CD1c-positive myeloid dendritic cell (primary cell): ENCODE results near the gene SLC35E3.
"Not testable (repeated sequence)": the region's sequence is repeated elsewhere in the genome, so short reads cannot be mapped to it uniquely, and the experiment has no call there.

Experiments
- DNase-seq: peaks from one replicate; pipeline ENCODE4 v3.0.0-alpha.2; 2016; ENCODE audit errors: extremely low spot score

SLC35E3 gene

DNA sequence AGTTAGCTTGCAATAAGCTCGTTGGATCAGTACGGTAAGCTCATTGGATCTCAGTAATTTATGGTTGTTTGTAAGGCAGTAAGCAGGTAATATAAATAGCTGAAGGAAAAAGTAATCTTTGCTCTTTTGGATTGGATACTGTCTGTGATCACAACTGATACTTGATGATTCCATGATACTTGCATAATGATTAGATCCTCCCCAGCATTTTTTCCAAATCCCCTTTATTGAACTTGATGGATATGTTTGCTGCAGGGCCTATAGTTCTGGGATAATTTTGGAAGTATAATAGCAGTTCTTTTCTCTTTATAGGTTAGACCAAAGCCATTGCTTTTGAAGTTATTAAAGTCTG, 67.2 kb downstream of the SLC35E3 start:
- DNase-seq: no peak

DNA sequence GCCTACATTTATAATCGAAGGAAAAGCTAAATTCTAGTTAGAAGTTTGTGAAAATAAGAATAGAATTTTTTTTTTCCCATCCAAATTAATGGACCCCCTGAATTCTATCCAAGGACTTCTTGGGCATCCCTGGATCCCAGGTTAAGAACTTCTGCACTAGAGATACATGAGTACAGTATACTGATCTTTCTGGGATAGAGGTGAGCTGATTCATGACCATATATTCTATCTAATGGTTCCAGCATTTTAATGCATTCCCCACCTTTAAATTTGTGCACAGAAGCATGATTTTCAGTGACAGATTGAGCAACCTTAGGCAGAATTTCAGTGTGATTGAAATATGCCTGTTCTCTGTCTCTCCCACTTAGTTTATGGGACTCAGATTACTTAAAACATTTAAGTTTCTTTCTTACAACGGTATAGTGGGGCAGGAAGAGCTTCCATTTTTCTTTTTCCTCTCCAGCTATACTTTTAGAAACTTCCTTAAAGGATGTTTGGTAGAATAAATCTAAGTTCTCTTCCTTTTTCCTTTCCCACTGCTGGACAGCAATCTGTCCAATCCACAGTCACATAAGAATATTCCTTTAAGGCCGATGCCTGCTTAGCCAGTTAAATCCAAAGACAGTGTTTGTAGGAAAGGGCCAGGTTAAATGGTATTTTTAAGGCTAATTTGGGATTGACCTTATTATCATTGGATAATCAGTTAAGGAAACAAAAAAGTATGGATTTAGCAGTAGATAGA, 68.7 kb downstream of the SLC35E3 start:
- DNase-seq: no peak

DNA sequence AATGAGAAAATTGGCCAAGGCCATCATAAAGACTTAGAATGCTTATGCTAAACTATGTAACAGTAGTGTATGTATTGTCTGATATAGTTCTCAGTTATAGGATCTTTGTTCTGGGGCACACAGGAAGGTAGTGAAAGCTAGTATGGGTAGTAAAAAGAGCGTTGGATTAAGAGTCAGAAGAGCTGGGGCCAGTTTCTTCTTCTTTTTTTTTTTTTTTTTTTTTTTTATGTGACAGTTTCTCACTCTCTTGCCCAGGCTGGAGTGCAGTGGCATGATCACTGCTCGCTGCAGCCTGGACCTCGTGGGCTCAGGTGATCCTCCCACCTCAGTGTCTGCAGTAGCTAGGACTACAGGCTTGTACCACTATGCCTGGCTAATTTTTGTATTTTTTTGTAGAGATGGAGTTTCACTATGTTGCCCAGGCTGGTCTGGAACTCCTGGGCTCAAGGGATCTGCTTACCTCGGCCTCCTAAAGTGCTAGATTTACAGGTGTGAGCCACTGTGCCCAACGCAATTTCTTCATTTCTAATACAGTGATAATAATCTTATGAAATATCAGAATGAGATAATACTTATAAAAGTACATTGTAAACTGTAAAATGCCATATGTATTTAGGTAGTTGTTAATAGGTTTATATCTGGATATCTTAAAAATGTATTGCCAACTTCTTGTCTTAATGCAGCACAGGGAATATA, 69.4 kb downstream of the SLC35E3 start:
- DNase-seq: no peak

DNA sequence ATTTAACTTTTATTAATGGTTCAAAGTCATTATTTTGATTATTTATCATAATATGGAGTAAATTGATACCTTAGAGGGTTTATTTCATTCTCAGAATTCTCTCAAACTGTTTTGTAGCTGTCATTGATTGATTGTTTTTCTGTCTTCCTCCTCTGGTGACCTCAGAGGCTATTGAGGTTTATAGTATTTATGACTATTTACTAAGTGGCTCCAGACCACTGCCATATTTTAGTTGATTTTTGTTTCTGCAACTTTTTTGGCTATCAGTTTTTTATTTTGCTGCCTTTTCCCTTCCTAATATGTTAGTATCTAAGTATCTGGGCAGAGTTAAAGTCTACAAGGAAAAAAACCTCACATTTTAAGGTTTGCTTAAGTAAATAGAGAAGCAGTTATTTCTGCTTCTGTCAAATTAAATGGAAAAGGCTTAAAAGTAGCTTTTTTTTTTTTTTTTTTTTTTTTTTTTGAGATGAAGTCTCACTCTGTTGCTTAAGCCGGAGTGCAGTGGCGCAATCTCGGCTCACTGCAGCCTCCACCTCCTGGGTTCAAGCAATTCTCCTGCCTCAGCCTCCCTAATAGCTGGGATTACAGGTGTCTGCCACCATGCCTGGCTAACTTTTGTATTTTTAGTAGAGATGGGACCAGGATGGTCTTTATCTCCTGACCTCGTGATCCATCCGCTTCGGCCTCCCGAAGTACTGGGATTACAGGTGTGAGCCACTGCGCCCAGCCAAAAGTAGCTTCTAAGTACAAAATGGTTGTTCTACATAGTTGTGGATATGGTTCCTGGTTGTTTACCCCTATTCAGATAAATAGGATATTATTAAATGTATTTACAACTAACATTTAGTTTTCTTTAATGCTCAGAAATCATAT, 70.2 kb downstream of the SLC35E3 start:
- no peak for DNase-seq

DNA sequence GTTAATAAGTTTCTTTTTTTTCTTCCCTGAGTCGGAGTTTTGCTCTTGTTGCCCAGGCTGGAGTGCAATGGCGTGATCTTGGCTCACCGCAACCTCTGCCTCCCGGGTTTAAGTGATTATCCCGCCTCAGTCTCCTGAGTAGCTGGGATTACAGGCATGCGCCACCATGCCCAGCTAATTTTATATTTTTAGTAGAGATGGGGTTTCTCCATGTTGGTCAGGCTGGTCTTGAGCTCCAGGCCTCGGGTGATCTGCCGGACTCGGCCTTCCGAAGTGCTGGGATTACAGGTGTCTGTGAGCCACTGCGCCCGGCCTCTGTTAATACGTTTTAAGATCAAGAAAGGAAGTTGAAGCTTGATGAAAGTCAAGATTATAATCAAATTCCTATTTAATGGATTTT, 73.5 kb downstream of the SLC35E3 start:
- DNase-seq: not testable (repeated sequence)

DNA sequence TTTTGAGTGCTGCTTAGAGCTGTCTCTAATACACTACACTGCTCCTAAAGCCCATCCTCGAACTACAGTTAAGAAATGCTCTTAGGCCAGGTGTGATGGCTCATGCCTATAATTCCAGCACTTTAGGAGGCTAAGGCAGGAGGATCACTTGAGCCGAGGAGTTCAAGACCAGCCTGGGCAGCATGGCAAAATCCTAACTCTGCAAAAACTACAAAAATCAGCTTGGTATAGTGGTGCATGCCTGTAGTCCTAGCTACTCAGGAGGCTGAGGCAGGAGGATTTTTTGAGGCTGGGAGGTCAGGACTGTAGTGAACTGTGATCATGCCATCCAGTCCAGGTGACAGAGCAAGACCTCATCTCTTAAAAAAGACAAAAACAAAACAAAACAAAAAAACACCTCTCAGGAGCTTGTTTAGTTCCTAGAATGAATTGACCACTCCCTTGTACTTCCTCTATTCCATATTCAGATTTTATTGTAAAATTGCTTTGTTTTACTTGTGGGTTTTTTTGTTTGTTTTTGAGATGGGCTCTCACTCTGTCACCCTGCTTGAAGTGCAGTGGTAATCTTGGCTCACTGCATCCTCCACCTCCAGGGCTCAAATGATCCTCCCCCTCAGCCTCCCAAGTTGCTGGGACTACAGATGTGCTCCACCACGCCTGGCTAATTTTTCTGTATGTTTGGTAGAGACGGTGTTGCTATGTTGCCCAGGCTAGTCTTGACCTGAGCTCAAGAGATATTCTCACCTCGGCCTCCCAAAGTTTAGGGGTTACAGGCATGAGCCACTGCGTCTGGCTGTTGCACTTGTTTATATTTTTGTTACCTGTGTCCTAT, 75.6 kb downstream of the SLC35E3 start:
- no peak for DNase-seq

DNA sequence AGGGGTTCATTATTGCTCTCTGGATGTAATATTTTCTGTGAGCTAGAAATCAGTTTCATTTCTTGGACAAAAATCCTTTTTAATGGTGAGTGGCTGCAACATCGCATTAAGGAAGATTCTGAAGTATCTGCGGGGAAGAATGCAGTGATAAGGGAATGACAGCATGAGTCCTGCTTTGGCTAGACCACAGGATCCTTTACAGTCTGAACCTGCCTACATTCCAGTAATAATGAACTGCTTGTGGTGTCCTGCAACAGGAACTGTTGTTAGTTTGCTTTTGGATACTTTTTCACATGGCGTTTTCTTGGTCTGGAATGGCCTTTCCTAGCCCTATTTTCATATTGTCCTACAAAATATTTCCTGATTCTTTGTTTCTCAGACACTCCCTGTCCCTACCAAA, 77.7 kb downstream of the SLC35E3 start:
- DNase-seq: no peak

DNA sequence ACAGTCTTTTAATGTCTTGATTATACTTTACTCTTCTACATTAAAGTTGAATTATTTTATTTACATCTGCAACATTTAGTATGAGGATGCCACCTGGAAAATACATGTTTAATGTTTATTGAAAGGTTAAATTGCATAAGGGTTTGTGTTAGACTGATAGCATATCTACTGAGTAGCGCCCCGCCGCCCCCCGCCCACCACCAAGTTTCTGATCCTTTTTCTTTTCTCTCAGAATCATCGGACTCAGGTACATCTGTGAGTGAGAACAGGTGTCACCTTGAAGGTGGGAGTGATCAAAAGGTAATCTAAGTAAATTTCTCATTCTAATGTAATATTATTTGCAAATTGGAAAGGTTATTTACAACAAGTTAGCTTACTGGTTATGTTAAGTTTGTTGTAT, 78.2 kb downstream of the SLC35E3 start:
- DNase-seq: no peak

DNA sequence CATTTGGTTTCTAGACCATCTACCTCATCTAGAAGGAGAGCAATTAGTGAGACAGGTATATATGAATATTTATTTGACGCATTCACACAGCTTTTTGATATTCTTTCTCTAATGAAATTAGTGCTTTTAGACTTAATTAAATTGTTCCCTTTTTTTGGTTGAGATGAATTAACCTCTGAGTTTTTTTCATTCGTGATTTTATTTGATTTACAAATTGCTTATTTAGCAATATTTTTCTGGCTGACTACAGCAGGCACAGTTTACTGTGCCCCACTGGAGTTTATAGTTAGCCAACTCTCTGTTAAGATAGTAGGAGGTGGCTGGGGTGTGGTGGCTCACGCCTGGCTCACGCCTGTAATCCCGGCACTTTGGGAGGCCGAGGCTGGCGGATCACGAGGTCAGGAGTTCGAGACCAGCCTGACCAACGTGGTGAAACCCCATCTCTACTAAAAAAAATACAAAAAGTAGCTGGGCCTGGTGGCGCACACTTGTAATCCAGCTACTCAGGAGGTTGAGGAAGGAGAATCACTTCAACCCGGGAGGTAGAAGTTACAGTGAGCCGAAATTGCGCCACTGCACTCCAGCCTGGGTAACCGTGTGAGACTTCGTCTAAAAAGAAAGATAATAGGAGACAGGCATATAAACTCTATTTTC, 78.7 kb downstream of the SLC35E3 start:
- no peak for DNase-seq

DNA sequence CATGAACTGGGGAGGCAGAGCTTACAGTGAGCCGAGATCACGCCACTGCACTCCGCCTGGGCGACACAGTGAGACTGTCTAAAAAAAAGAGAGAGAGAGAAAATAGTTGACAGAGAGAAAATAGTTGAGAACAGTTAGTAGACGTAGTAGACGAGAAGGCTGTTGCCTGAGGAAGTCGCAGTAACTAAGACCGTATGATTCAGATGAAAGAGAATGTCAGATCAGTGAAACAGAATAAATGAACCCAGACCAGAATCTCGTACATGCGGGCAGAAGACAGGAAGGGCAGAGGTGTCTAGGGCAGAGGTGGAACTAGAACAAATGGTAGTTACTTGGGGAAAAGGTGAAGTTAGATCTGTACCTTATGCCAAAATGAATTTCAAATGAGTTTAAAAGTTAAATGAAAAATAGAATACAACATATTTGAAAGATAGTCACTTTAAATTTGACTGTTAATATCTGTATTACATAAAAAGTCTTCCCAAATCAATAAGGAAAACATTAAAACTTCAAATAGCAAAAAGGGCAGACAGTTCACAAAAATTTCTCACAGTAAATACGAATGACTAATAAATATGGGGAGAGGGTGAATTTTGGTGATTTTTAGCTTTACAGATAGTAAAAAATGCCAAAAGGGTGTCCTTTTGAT, 79.7 kb downstream of the SLC35E3 start:
- no peak for DNase-seq

DNA sequence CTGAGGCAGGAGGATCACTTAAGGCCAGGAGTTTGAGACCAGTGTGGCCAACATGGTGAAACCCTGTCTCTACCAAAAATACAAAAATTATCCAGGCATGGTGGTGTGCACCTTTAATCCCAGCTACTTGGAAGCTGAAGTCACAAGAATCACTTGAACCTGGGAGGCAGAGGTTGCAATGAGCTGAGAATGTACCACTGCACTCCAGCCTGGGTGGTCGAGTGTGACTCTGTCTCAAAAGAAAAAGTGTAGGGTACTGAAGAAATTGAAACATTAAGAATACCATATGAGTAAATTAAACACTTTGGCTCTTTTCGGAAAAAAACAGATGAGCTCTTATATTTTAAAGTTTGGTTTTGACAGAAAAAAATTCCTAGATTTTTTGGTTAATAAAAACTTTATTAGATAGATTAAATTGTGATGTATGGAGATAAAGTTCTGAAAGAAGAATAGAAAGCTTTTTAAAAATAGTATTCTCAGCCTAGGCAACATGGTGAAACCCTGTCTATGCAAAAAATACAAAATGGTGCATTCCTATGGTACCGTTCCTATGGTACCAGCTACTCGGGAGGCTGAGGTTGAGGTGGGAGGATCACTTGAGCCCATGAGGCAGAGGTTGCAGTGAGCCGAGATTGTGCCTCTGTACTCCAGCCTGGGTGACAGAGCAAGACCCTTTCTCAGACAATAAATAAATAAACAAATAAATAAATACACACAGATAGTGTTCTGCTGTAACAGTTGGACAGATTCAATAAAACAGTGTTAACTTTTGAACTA, 82.1 kb downstream of the SLC35E3 start:
- DNase-seq: no peak

DNA sequence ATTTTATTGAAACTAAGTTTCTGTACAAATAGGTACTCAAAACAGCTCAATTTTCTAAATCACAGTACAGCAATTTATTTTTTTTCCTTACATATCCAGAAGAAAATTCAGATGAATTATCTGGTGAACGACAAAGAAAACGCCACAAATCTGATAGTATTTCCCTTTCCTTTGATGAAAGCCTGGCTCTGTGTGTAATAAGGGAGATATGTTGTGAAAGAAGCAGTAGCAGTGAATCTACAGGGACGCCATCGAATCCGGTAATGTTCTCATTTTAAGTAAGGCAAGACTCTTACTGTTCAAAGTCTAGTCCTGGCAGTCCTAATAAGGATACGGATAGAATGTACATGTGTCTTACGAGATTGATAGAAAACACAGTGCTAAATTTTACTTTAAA, 82.7 kb downstream of the SLC35E3 start:
- no peak for DNase-seq
